ENCODE results near the gene ARHGAP24. TPM values are rescaled to one million over a fixed set of nuclear protein-coding genes. Genes with fewer than 3 reads are reported as not detected.
"Not testable (repeated sequence)": the region's sequence is repeated elsewhere in the genome, so short reads cannot be mapped to it uniquely, and the experiment has no call there.

ARHGAP24 gene
- total RNA-seq, 1 experiment from 2014 or later = 1.2 TPM

DNA sequence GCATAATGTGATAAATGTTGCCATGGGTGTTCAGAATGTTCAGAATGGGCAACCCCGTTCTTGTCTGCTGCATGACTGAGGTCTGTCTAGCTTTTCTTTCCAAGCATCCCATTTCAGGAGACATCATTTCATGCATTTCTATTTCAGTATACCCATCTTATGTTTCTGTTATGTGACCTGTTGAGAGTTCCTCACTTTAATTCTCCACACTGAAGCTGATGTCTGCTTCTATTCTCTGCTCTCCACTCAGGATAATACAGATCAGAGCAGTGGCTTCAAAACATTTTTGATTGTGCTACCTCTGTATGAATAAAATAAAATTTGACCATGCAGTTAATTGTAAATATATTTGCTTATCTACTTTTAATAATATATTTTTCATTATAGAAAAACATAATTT is 398.6 kb downstream of the ARHGAP24 start:
- no peaks in the 10 kb centered on the region for H3K27me3 ChIP-seq (ENCODE audit: control insufficient read depth, insufficient read depth, low read length)
- no peak overlapping the region for H3K4me3 ChIP-seq (ENCODE audit: insufficient read depth, low read depth, low read length)
- DNase-seq = no peak
- no peaks in the 10 kb centered on the region for H3K36me3 ChIP-seq (replicated peaks; ENCODE audit: control insufficient read depth, insufficient read depth, low read length)

DNA sequence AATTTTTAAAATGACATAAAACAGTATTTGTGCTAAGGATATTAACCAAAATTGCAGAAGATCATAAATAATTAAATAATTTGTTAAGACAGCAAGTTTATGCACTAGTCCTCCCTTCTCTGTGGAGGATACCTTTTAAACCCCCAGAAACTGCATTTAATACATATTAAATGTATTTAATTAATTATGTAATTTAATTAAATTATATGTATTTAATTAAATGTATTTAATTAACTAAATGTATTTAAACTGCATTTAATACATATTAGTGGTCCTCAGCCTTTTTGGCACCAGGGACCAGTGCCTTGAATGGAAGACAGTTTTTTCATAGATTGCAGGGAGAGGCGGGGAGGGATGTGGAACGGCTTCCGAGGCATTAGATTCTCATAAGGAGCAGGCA is 404.6 kb downstream of the ARHGAP24 start:
- Histone ChIP-seq H3K36me3 (replicated peaks; ENCODE audit: control insufficient read depth, insufficient read depth, low read length) (no peaks in the 10 kb centered on the region), H3K27me3 (ENCODE audit: control insufficient read depth, insufficient read depth, low read length) (no peaks in the 10 kb centered on the region), H3K4me3 (ENCODE audit: insufficient read depth, low read depth, low read length) (no peak overlapping the region)
- DNase-seq = no peak

DNA sequence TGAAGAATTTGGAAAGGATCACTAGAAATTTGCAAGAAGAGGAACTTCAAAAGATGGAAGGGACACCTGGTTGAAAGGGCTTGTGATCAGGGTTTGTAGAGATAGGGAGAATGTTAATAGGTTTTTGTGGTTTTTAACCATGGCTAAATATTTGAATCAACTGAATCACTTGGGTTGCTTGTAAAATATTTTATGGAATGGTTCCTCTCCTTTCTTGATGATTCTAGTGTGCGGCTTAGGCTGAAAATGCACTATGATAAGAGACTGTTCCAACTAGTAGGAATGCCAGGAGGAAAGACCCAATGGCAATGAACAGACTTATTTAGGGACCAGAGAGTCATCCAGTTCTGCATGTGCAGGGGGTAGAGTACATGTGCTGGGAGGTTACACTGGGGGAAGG is 408.2 kb downstream of the ARHGAP24 start:
- Histone ChIP-seq H3K4me3 (ENCODE audit: insufficient read depth, low read depth, low read length) (no peak overlapping the region), H3K36me3 (replicated peaks; ENCODE audit: control insufficient read depth, insufficient read depth, low read length) (no peaks in the 10 kb centered on the region), H3K27me3 (ENCODE audit: control insufficient read depth, insufficient read depth, low read length) (no peaks in the 10 kb centered on the region)
- DNase-seq = no peak

DNA sequence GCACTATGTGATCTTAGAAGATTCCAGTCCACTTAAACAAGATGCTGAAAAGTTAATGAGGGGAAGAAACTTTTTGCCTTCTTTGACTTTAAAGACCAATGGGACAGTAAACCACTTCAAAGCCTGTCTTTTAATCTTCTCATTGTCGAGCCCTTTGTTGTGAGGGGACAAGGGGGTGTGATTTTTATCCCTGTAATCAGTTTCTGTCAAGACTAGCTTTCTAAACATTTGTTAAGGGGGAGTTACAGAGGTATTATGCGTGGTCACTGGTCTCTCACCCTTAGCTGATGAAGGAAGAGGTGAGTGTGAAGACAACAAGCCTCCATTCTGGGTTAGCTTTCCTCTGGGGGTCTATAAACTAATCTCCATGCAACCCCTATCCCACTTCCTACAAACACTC is 409.3 kb downstream of the ARHGAP24 start:
- no peak for DNase-seq
- no peak overlapping the region for H3K4me3 ChIP-seq (ENCODE audit: insufficient read depth, low read depth, low read length)
- no peaks in the 10 kb centered on the region for H3K36me3 ChIP-seq (replicated peaks; ENCODE audit: control insufficient read depth, insufficient read depth, low read length)
- no peaks in the 10 kb centered on the region for H3K27me3 ChIP-seq (ENCODE audit: control insufficient read depth, insufficient read depth, low read length)

DNA sequence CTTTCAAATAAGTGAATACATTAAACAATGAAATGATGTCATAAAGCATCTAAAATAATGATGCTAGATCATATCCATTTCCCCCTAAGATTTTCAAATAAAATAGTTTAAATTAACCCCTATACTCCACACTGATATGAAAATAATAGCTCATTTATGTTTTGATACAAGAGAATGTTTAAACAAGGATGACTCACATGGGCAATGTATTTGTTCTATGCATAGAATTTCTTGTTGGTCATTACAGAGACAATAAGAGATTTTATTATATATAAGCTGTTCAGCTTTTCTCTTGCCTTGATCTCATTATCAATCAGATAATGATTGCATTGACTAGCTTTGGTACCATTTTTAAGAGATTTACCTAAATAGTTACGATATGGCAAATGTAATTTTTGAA is 411.7 kb downstream of the ARHGAP24 start:
- no peaks in the 10 kb centered on the region for H3K27me3 ChIP-seq (ENCODE audit: control insufficient read depth, insufficient read depth, low read length)
- no peak overlapping the region for H3K4me3 ChIP-seq (ENCODE audit: insufficient read depth, low read depth, low read length)
- no peak for DNase-seq
- H3K36me3 ChIP-seq (replicated peaks; ENCODE audit: control insufficient read depth, insufficient read depth, low read length) = no peaks in the 10 kb centered on the region

DNA sequence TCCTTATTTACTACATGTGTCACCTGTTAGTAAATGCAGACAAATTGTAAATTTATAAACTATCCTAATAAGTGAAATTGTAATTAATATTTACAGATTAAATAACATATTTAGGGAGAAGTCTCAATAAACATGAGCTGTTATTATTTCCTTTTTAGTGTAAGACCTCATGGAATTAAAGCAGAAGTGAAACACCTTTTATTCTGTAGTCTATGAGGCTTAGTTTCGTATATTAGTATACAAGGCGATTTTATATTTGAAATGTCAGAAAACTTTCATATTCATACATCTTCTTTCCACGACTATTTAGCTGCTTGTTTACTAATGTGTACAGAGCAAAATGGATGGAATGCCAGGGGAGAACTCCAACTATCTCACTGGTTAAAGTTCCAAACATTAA is 414.4 kb downstream of the ARHGAP24 start:
- Histone ChIP-seq H3K36me3 (replicated peaks; ENCODE audit: control insufficient read depth, insufficient read depth, low read length) (no peaks in the 10 kb centered on the region), H3K4me3 (ENCODE audit: insufficient read depth, low read depth, low read length) (no peak overlapping the region), H3K27me3 (ENCODE audit: control insufficient read depth, insufficient read depth, low read length) (no peaks in the 10 kb centered on the region)
- no peak for DNase-seq

DNA sequence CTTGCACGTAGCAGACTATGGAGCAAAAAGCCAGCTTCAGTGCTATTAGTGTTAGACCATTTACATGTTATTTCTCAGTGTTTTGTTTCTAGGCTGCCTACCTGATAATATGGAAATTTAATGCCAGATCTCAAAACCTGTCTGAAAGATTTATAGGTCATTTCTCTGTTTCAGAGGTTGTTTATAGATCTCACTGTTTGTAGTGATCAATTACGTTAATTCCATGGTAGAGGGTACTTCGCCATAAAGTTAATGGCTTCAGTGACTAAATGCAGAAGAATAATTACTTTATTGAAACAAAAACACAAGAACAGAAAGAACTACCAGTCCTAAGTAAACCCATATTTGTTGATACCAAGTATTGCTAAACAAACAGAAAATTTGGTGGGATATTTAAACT is 420.8 kb downstream of the ARHGAP24 start:
- Histone ChIP-seq H3K36me3 (replicated peaks; ENCODE audit: control insufficient read depth, insufficient read depth, low read length) (no peaks in the 10 kb centered on the region), H3K4me3 (ENCODE audit: insufficient read depth, low read depth, low read length) (no peak overlapping the region)

DNA sequence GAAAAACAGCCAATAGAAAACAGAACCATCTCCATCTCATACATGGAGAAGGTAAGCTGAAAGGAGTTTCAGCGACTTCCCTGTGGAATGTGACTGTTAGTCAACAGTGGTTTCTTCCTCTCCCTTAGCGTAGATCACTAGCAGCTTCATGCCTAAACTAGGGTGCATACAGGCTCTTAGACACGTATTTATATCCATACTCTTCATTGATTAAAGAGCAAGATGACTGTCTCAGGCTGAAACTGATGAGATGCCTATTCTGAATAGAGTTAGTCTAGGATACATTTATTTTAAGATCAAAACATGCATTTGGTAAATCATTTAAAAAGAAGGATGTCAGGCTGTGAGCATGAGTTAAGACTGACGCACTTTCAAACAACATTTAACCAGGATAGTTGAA is 423.3 kb downstream of the ARHGAP24 start:
- H3K4me3 ChIP-seq (ENCODE audit: insufficient read depth, low read depth, low read length) = no peak overlapping the region
- no peaks in the 10 kb centered on the region for H3K27me3 ChIP-seq (ENCODE audit: control insufficient read depth, insufficient read depth, low read length)

More for the DNA sequence above, 420.8 kb downstream of the ARHGAP24 start:
- H3K27me3 ChIP-seq (ENCODE audit: control insufficient read depth, insufficient read depth, low read length) = no peaks in the 10 kb centered on the region
- no peak for DNase-seq

DNA sequence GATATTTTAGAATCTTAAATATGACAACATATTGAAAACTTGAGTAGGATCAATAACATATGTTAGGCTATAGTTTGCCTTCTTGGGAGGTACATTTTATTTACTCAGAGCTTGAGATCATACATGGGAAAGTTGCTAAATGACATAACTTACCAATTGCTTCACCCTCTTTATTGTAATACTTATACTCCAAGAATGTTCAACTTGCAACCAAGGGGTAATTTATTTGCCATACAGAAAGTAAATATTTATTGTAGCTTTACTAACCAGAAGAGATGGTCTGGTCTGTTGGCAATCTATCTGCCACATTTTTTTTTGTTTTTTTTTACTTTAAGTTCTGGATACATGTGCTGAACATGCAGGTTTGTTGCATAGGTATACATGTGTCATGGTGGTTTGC is 426.6 kb downstream of the ARHGAP24 start:
- H3K4me3 ChIP-seq (ENCODE audit: insufficient read depth, low read depth, low read length) = no peak overlapping the region
- no peaks in the 10 kb centered on the region for H3K27me3 ChIP-seq (ENCODE audit: control insufficient read depth, insufficient read depth, low read length)
- no peak for DNase-seq
- H3K36me3 ChIP-seq (replicated peaks; ENCODE audit: control insufficient read depth, insufficient read depth, low read length) = no peaks in the 10 kb centered on the region

More for the DNA sequence above, 423.3 kb downstream of the ARHGAP24 start:
- no peaks in the 10 kb centered on the region for H3K36me3 ChIP-seq (replicated peaks; ENCODE audit: control insufficient read depth, insufficient read depth, low read length)
- no peak for DNase-seq

DNA sequence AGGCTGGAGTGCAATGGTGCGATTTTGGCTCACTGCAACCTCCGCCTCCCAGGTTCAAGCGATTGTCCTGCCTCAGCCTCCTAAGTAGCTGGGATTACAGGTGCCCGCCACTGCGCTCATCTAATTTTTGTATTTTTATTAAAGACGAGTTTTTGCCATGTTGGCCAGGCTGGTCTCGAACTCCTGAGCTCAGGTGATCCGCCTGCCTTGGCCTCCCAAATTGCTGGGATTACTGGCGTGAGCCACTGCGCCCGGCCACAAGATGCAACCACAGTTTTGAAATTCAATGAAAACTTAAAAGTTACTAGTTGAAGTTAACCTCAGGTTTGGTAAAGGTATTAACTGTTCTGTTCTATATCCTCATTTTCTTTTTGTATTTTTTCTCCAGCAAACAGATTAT is 427.7 kb downstream of the ARHGAP24 start:
- not testable (repeated sequence) for DNase-seq; H3K36me3 ChIP-seq (replicated peaks; ENCODE audit: control insufficient read depth, insufficient read depth, low read length); H3K27me3 ChIP-seq (ENCODE audit: control insufficient read depth, insufficient read depth, low read length); H3K4me3 ChIP-seq (ENCODE audit: insufficient read depth, low read depth, low read length)

DNA sequence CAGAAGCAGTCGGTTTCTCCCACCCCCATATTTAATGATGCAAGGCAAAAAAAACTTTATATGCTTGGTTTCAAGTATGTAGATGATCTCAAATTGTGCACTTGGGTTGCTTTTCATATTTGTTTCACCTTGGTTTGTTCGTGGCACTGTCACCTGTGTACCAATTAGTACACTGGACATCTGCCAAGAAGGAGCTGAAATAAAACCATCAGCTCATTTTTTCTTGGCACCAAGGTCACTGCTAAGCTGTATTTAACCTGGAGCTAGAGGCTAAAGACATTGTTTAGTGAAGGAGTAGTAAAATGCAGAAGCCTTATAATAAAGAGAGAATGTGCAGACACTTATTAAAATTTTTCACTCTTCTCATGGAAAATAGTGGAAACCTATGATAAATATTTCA is 430.8 kb downstream of the ARHGAP24 start:
- no peaks in the 10 kb centered on the region for H3K36me3 ChIP-seq (replicated peaks; ENCODE audit: control insufficient read depth, insufficient read depth, low read length)

DNA sequence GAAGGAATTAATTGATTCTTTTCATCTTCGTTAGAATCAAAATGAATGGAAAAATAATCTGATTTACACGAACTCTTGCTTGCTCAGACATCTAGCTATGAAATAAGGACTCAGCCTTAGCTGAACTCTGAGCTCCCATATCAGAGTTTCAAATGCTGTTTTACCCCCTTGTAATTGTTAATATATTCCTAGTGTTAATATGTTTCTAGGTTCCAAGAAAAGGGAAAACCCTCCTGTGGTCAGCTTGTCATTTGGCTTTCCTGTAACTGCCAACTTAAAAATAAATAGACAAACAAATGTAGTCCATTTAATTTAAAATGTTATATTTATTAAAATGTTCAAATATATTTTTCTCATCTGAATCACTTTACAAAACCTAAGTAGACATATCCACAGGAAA is 432.1 kb downstream of the ARHGAP24 start:
- no peak for DNase-seq
- Histone ChIP-seq H3K27me3 (ENCODE audit: control insufficient read depth, insufficient read depth, low read length) (no peaks in the 10 kb centered on the region), H3K36me3 (replicated peaks; ENCODE audit: control insufficient read depth, insufficient read depth, low read length) (no peaks in the 10 kb centered on the region), H3K4me3 (ENCODE audit: insufficient read depth, low read depth, low read length) (no peak overlapping the region)

More for the DNA sequence above, 430.8 kb downstream of the ARHGAP24 start:
- H3K4me3 ChIP-seq (ENCODE audit: insufficient read depth, low read depth, low read length) = no peak overlapping the region
- no peaks in the 10 kb centered on the region for H3K27me3 ChIP-seq (ENCODE audit: control insufficient read depth, insufficient read depth, low read length)
- no peak for DNase-seq

DNA sequence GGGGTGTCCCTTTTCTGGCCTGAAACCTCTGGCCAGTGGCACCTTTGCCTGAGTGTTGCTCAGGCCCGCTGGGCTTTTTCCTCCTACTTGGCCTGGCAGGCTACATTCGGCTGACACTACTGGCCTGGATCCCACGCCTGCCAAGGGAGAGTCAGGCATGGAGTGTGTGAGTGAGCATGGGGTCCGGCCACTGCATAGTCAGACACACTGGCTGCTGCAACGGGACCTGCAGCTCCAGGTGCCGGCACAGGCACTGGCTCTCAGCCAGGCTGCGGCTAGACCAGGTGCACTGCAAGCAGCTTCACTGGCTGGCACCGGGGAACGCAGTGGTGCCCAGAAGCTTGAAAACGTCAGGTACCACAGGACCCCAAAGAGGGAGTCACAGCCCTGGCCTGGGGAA is 434.9 kb downstream of the ARHGAP24 start:
- H3K4me3 ChIP-seq (ENCODE audit: insufficient read depth, low read depth, low read length) = no peak overlapping the region
- H3K36me3 ChIP-seq (replicated peaks; ENCODE audit: control insufficient read depth, insufficient read depth, low read length) = no peaks in the 10 kb centered on the region
- DNase-seq = no peak
- no peaks in the 10 kb centered on the region for H3K27me3 ChIP-seq (ENCODE audit: control insufficient read depth, insufficient read depth, low read length)

DNA sequence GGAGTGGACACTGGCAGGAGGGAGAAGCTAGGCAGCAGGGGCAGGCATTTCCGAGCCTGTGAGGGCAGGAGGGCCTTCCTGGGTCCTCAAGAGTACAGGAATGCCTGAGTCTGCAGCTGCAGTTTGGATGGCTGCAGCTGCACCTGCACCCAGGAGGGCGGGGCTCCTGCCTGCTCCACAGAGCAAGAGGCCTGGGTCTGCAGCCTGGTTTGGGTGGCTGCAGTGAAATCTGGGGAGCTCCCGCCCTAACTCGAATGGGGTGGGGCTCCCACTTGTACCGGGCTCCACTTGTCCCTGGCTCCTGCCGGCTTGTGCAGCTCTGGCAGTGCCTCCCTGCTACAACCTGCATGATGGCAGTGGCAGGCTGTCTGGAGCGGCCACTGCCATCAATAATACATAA is 436.0 kb downstream of the ARHGAP24 start:
- DNase-seq = no peak
- no peak overlapping the region for H3K4me3 ChIP-seq (ENCODE audit: insufficient read depth, low read depth, low read length)
- no peaks in the 10 kb centered on the region for H3K36me3 ChIP-seq (replicated peaks; ENCODE audit: control insufficient read depth, insufficient read depth, low read length)
- no peaks in the 10 kb centered on the region for H3K27me3 ChIP-seq (ENCODE audit: control insufficient read depth, insufficient read depth, low read length)

DNA sequence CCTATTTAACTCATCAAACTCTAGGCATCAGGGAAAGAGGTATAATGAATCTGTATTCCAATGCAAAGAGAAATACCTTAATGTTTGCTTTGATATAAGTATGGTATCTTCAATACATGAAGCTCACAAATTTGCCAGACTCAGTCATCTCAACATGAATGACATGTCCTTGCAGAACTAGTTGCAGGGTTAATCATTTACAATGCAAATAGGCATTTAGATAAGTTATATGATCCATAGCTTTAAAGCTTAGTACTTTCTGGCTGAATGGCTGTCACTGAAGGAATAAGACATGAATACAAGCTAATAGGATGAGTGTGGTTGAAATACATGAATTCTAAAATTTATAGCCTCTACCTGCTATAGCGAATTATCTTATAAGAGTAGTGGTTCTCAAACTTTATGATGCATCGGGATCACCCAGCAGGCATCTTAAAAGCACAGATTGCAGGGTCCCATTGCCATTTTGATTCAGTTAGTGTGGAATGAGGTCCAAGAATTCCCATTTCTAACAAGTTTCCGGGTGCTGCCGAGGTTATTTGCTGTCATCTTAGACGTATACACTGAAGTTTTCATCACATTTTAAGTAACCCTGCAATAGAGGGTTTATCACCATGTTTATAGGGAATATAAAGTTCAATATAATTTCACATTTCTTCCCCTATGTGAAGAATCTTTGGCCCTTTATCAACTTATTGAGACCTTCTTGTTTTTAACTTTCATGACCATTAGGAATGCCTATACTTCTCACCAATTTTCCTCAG is 439.2 kb downstream of the ARHGAP24 start:
- Histone ChIP-seq H3K36me3 (replicated peaks; ENCODE audit: control insufficient read depth, insufficient read depth, low read length) (no peaks in the 10 kb centered on the region), H3K4me3 (ENCODE audit: insufficient read depth, low read depth, low read length) (no peak overlapping the region), H3K27me3 (ENCODE audit: control insufficient read depth, insufficient read depth, low read length) (no peaks in the 10 kb centered on the region)
- no peak for DNase-seq

DNA sequence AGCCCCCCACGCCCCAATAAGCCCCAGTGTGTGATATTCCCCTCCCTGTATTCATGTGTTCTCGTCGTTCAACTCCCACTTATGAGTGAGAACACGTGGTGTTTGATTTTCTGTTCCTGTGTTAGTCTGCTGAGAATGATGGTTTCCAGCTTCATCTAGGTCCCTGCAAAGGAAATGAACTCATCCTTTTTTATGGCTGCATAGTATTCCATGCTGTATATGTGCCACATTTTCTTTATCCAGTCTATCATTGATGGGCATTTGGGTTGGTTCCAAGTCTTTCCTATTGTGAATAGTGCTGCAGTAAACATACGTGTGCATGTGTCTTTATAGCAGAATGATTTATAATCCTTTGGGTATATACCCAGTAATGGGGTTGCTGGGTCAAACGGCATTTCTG is 440.6 kb downstream of the ARHGAP24 start:
- not testable (repeated sequence) for H3K4me3 ChIP-seq (ENCODE audit: insufficient read depth, low read depth, low read length); DNase-seq; H3K27me3 ChIP-seq (ENCODE audit: control insufficient read depth, insufficient read depth, low read length); H3K36me3 ChIP-seq (replicated peaks; ENCODE audit: control insufficient read depth, insufficient read depth, low read length)

Data from H7 (cell line).